ENCODE data around the gene NFKBIE.
A peak's percentile ranks its signal among the peaks of the same experiment; 100 is the strongest.

Gene NFKBIE

DNA sequence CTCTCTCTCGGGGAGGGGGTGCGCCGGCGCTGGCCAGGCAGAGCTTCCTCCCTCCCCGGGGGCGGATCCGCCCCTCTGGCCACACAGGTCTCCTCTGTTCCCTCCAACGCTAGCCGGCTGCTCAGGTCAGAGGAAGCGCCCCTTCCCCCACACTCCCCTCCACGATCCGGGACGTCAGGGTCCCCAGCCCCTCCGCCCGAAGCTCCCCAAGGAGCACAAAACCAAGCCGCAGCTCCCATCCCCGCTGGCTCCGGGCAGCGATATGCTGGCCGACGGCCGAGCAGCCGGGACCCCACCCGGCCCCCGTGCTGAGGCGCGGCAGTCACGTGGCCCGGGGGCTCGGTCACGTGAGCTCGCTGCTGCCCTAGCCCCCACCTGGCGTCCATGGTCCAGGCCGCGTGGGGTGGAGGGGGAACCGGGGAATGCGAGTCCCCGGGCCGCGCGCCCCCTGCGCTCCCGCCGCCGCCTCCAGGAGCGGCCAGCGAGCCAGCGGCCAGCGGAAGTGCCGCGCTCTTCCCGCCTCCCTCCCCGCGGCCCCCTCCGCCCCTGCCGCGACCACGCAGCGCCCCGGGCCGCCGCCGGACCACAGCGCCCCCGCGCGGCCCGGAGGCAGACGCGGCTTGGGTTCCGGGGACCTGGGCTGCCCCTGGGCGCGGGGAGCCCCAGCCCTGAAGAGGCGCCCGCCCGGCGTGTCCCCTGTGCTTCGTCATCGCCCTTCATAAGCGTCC lies 8.2 kb downstream of the NFKBIE start, which contains the start of gene SLC35B2:
SLC35B2 (minus strand) TSS at position 504 of the 728 bp plus-strand sequence; CDS start at position 386, 118 bp downstream.
- DNase-seq, result peak; percentile 78

DNA sequence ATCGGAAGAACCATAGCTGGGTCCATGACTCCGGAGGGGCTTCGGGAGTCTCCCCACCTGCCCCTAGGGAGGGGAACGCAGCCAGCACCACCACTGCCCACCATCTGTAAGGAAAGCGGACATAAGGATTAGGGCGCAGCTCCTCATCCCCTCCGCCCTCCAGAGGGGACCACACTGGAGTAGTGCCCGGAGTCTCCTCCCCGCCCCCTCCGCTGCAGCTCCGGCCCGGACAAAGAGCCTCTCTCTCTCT lies 8.7 kb downstream of the NFKBIE start:
- no peak for DNase-seq

DNA sequence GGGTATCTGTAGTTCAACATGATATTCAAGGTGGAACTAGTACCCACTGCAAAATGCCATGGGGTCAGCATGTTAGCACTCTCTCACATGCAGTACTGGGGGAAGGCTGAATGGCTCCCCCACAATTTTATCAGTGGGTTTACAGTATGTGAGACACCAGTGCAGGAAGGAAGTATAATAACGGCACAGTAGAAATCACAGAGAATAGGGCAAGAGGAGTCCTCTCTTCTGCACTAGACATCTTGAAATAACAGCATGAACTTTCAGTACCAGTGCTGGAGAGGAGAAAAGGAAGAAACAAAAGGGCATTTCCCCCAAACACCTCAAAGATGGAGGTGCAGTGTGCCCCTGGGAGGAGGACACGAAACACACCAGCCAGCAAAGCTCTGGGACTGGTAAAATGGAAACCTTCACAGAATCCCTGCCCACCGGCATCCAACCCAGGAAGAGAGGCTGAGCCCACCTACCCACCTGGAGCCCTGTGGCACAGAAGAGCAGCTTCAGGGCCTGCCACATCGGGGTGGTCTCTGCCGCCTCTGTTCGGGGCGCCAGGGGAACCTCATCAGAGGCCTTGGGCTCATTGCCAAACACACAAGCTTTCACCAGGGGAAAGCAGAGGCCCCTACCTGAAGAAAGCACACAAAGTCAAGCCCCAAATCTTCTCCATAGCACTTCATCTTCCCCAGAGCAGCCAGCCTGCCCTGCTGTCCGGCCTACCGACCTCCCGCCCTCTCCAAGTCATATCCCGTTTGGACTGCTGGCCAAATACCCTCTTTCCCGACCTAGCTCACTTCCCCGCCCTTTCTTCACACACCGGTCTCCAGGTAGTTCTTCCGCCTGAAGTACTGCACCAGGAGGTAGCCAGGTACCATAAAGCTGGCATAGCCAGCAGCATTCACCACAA lies 9.2 kb downstream of the NFKBIE start:
- DNase-seq, result peak; percentile 39

DNA sequence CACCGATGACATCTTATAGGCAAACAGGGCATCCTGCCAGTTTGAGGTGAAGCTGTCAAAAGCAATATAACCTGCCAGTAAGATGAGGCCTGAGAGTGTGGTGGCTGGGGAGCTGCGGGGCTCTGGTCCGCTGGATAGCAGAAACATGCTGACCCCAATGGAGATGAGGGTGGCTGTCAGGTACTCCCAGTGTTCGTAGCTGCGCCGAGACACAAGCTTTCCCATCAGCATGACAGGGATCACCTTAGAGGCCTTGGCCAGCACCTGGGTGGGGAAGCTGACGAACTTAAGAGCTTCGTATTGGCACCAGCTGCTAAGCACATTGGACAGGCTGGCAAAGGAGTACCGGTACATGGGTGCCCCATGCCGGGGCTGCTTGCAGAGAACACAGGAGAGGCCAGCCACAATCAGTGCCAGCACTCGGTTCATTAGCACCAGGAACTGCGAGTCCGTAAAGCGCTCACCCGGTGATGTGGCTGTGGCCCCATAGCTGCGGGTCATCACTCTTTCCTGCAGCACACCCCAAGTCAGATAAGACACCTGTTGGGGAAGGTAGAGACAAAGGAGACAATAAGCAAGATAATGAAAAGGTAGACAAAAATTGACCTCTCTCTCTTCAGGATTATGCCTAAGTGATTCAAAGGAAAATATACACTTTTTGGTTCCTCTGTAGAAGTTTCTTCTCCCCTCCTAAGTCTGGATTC lies 10.1 kb downstream of the NFKBIE start:
- no peak for DNase-seq

DNA sequence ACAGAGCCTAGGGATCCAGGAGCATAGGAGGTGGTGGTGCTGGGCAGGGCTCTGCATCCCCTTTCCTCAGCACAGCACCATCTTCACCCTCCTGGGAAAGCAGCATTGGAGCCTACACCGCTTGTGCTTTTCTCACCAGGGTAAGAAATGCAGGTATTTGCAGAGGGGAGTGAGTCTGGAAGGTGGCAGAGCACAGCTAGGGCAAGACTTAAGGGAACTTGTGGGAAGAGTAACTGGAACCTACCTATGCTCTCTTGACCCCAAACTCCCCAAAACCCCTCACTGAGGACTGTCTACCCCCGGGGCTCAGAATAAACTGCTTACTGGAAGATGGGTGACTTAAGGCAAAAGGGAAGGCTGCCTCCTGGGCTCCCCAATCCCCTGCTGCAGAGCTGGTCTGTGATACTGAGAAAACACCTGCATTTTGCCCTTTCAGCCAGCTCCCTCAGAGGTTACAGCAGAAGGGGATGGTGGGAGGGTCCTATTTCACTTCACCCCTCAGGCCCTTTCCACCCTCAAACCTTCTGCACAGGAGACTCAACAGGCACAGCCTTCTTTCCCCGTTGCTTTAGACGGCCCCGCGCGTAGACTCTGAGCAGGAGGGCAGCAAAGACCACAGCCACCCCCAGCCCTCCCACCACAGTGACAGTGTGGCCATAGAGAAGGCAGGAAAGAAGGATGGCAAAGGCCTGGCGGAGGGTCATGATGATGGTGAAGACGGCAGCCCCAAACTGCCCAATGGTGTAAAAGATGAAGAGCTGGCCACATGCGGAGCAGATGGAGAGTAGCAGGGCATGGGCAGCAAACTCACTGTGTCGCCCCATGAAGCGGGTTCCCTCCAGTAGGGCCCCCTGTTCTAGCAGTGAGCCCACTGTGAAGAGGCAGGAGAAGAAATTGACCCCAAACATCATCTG lies 10.9 kb downstream of the NFKBIE start:
- DNase-seq, result no peak

DNA sequence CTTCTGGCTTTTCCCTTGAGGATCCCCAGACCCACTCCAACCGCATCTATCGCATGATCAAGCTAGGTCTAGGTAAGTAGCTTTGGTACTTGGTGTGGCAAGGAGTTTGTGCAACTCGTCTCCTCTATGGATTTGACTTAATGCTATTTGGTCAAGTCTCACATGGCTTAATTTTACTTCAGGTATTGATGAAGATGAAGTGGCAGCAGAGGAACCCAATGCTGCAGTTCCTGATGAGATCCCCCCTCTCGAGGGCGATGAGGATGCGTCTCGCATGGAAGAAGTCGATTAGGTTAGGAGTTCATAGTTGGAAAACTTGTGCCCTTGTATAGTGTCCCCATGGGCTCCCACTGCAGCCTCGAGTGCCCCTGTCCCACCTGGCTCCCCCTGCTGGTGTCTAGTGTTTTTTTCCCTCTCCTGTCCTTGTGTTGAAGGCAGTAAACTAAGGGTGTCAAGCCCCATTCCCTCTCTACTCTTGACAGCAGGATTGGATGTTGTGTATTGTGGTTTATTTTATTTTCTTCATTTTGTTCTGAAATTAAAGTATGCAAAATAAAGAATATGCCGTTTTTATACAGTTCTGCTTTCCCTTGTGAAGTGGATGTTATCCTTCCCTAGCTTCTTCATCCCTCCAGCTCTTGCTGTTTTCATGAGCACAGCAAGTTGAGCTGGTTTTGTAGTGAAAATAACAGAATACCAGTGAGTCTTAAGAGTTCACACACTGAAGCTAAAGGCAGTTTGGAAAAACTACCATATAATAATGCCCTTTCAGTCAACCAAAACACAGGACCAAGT lies 11.8 kb downstream of the NFKBIE start:
- DNase-seq, result peak; percentile 25

DNA sequence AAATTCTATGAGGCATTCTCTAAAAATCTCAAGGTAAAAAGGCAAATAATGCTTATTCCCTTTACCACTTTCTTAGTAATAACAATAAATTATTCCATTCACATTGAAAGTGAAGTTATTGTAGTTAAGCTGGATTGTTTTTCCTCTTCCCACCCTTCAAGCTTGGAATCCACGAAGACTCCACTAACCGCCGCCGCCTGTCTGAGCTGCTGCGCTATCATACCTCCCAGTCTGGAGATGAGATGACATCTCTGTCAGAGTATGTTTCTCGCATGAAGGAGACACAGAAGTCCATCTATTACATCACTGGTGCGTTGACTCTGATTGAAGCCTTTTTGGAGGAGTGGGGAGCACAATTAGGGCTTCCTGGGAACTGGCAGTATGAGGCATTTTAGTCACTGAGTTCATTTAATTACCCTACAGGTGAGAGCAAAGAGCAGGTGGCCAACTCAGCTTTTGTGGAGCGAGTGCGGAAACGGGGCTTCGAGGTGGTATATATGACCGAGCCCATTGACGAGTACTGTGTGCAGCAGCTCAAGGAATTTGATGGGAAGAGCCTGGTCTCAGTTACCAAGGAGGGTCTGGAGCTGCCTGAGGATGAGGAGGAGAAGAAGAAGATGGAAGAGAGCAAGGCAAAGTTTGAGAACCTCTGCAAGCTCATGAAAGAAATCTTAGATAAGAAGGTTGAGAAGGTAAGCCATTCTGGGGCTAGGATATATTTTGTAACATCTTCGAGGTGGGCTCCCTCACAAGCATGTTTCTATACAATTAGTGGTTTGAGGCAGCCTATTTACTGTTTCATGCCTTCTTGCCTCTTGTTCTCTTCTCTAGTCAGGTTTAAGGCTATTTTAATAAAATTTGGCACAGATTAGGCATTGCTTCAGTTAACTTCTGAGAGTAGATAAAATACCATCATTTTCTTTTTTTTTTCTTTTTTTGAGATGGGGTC lies 13.5 kb downstream of the NFKBIE start:
- DNase-seq, result no peak

GRCh38 chr6:44250718-44251123 lies 14.6 kb downstream of the NFKBIE start:
- DNase-seq, result no peak

- no peak for DNase-seq
Measured at GRCh38 chr6:44250067-44250717, 15.2 kb downstream of the NFKBIE start.

DNA sequence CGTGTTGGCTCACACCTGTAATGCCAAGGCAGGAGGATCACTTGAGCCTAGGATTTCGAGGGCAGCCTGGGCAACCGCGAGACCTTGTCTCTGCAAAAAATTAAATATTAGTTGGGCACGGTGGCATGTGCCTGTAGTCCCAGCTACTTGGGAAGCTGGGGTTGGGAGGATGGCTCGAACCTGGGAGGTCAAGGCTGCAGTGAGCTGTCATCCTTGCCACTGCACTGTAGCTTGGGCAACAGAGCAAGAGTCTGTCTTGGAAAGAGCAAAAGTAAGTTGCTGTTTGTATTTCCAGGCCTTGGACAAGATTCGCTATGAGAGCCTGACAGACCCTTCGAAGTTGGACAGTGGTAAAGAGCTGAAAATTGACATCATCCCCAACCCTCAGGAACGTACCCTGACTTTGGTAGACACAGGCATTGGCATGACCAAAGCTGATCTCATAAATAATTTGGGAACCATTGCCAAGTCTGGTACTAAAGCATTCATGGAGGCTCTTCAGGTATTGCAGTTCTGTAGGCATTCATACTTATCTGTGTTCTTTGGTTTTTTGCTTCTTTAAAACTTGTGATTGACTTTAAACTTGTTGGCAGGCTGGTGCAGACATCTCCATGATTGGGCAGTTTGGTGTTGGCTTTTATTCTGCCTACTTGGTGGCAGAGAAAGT lies 16.1 kb downstream of the NFKBIE start:
- DNase-seq, result no peak

GRCh38 chr6:44248579-44248978 lies 16.8 kb downstream of the NFKBIE start:
- no peak for DNase-seq

- peak; percentile 41 for DNase-seq
Measured at GRCh38 chr6:44247338-44248302, 17.7 kb downstream of the NFKBIE start.

- peak; percentile 96 for DNase-seq
Measured at GRCh38 chr6:44246663-44247337, 18.6 kb downstream of the NFKBIE start, which contains the start of gene HSP90AB1. Gene HSP90AB1 (plus strand): TSS chr6:44247101. CDS start chr6:44248630, 1,529 bp downstream.

DNA sequence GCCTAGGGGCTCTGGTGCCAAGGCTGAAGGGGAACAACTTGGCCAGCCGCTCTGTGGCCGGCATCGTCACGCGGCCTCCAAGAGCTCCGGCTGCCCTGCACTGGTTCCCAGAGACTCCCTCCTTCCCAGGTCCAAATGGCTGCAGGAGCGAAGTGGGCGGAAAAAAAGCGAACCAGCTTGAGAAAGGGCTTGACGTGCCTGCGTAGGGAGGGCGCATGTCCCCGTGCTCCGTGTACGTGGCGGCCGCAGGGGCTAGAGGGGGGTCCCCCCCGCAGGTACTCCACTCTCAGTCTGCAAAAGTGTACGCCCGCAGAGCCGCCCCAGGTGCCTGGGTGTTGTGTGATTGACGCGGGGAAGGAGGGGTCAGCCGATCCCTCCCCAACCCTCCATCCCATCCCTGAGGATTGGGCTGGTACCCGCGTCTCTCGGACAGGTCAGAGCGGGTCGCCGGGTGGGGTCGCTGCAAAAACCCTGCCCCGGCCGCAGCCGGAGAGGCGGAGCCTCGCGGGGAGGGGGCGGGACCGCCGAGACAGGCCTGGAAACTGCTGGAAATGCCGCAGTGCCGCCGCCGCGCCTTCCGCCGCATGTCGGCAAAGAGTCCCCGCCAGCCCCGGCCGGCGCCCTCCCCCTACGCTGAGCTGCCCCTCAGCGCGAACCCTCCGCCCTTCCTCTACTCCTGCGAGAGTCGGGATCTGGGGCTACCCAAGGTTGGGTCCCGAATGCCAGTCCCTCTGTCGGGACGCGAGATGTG lies 19.3 kb downstream of the NFKBIE start:
- peak; percentile 80 for DNase-seq

DNA sequence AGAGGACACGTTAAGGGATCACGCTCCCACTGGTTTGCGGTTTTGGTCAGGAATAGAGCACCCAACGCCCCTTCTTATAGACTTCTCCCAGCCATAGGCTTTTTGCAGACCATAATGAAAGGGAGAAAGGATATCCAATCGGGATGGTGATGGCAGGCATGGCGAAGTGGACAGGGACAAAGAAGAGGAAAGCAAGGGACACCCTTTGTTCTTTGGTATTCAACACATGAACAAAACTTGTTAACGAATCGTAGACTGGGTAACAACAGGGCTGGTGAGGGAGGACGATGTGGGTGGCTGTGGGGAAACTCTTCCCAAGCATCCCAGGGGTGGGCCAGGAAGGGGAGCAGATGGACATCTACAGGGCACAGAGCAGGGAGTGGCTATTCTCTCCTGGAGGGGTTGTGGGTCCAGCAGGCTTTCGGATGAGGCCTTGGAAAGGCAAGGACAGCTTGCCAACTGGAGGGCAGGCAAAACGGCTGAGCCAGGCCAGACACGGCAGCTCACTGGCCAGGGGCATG lies 19.9 kb downstream of the NFKBIE start:
- no peak for DNase-seq

DNA sequence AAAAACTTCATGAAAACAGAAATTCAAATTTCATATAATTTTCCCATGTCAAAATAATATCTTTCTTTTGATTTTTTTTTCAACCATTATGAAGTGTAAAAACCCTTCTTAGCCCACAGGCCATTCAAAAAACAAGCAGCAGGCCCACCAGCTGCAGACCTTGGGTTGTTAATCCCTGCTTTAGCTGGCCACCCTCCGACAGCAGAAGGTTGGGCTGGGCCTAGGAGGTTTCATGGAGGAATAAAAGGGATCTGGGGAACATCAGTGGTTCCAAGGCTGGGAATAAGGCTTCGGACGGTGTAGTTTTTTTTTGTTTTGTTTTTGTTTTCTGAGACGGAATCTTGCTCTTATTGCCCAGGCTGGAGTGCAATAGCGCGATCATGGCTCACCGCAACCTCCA lies 22.0 kb downstream of the NFKBIE start:
- no peak for DNase-seq
